GM23248 (cell line): ENCODE results near the gene PTBP1. TPM values are rescaled to one million over a fixed set of nuclear protein-coding genes. Genes with fewer than 3 reads are reported as not detected.

Experiments
- DNase-seq: peaks from one replicate; pipeline ENCODE4 v3.0.0-alpha.2; 2015
- H2AFZ ChIP-seq: fragments of 200-600 bp; sonication (generic); 2 replicates; pipeline ENCODE4 v1.6.1; 2016; ENCODE audit warnings: antibody characterized with exemption
- H3F3A ChIP-seq: fragments of 200-600 bp; sonication (generic); 2 replicates; pipeline ENCODE4 v1.6.1; 2016; ENCODE audit warnings: mild to moderate bottlenecking, antibody characterized with exemption, mixed run types; ENCODE audit not compliant: insufficient read depth
- H3K27ac ChIP-seq: fragments of 200-600 bp; sonication (generic); 2 replicates; pipeline ENCODE4 v1.5.1; 2016; ENCODE audit warnings: mild to moderate bottlenecking
- H3K27me3 ChIP-seq: fragments of 200-600 bp; sonication (generic); replicated peaks from 2 replicates; pipeline ENCODE4 v1.6.1; 2016; ENCODE audit warnings: mild to moderate bottlenecking; ENCODE audit not compliant: insufficient read depth
- H3K36me3 ChIP-seq: fragments of 200-600 bp; sonication (generic); 2 replicates; pipeline ENCODE4 v1.6.1; 2016; ENCODE audit warnings: low read depth, mild to moderate bottlenecking
- H3K4me1 ChIP-seq: fragments of 200-600 bp; sonication (generic); 2 replicates; pipeline ENCODE4 v1.6.1; 2016; ENCODE audit warnings: mild to moderate bottlenecking; ENCODE audit not compliant: insufficient read depth
- H3K4me2 ChIP-seq: fragments of 200-600 bp; sonication (generic); one replicate; pipeline ENCODE4 v1.6.1; 2016; ENCODE audit warnings: mild to moderate bottlenecking; ENCODE audit not compliant: unreplicated experiment
- H3K4me3 ChIP-seq: fragments of 200-600 bp; sonication (generic); 2 replicates; pipeline ENCODE4 v1.5.1; 2016; ENCODE audit warnings: mild to moderate bottlenecking
- H3K79me2 ChIP-seq: fragments of 200-600 bp; sonication (generic); 2 replicates; pipeline ENCODE4 v1.6.1; 2016; ENCODE audit warnings: mild to moderate bottlenecking; ENCODE audit not compliant: insufficient read depth
- H3K9ac ChIP-seq: fragments of 200-600 bp; sonication (generic); 2 replicates; pipeline ENCODE4 v1.6.1; 2016; ENCODE audit warnings: mild to moderate bottlenecking
- H3K9me2 ChIP-seq: fragments of 200-600 bp; sonication (generic); 2 replicates; pipeline ENCODE4 v1.6.1; 2016; ENCODE audit warnings: mixed run types, mild to moderate bottlenecking, moderate library complexity; ENCODE audit not compliant: insufficient read depth
- H3K9me3 ChIP-seq: fragments of 200-600 bp; sonication (generic); one replicate; pipeline ENCODE4 v1.6.1; 2017; ENCODE audit warnings: low read depth
- H4K20me1 ChIP-seq: fragments of 200-600 bp; sonication (generic); 2 replicates; pipeline ENCODE4 v1.6.0; 2016; ENCODE audit not compliant: insufficient read depth
- EZH2 ChIP-seq: fragments of 200-600 bp; sonication (generic); IDR thresholded peaks from 2 replicates; pipeline ENCODE4 v1.6.1; 2018; ENCODE audit warnings: antibody characterized with exemption, mild to moderate bottlenecking; ENCODE audit not compliant: insufficient read depth, poor library complexity, severe bottlenecking
- EZH2phosphoT487 ChIP-seq: fragments of 200-600 bp; sonication (generic); IDR thresholded peaks from 2 replicates; pipeline ENCODE4 v1.6.1; 2018; ENCODE audit warnings: antibody characterized with exemption, moderate library complexity, mild to moderate bottlenecking, low read depth; ENCODE audit not compliant: insufficient read depth
- WGBS, 2 experiments: methylation state at CpG; one replicate each; pipeline ENCODE4 v1.1.6; 2015 to 2017; ENCODE audit warnings: low lambda C conversion rate in 2 of 2, low coverage in 1 of 2; ENCODE audit errors: missing lambda C conversion rate in 2 of 2; 5-methylcytosine and 5-hydroxymethylcytosine counted together
- in situ Hi-C: fragments of 300-500 bp; cut with MboI; formaldehyde crosslinking; loops from 2 replicates; pipeline ENCODE4 v1.15.0; 2020
- polyA plus RNA-seq: library from polyadenylated mRNA; unstranded; fragments of >200 nt; fragmentation: Nextera tagmentation; extraction: Ambion mirVana; gene quantifications from 2 replicates; pipeline ENCODE4 v1.2.1, GENCODE V29; 2016
- total RNA-seq: library from RNA; depleted of rRNA; stranded (reverse); fragments of >200 nt; shearing (Covaris generic); gene quantifications from 2 replicates; pipeline ENCODE4 v1.2.3, GENCODE V29; 2014

The PTBP1 gene
- total and polyA plus RNA-seq, 2 experiments from 2014 or later: 160 to 175 TPM

DNA sequence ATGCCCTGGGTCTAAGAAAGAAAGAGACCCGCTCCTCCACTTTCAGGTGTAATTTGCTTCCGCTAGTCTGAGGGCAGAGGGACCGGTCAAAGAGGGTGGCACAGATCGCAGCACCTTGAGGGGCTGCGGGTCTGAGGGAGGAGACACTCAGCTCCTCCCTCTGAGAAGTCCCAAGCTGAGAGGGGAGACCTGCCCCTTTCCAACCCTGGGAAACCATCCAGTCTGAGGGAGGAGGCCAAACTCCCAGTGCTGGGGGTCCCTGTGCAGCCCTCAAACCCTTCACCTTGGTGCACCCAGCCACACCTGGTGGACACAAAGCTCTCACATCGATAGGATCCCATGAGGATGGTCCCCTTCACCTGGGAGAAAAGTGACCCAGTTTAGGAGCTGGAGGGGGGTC lies 33.4 kb upstream of the PTBP1 start:
- TF ChIP-seq EZH2phosphoT487 (no peak), EZH2 (no peak)
- DNase-seq: no peak
- no peaks in the 10 kb centered on the region for H3K9me2 ChIP-seq
- H2AFZ ChIP-seq: no peak overlapping the region
- WGBS, 2 experiments: 88% methylated on average over 6 of the region's 6 CpGs
- H3K36me3 ChIP-seq: no peaks in the 10 kb centered on the region
- no peak overlapping the region for H3K4me3 ChIP-seq
- H3K4me2 ChIP-seq: no peak overlapping the region
- no peaks in the 10 kb centered on the region for H3K27me3 ChIP-seq
- H3F3A ChIP-seq: peaks cover 11% of the 10 kb centered on the region; the same call in 1 of the 2 replicates
- H4K20me1 ChIP-seq: no peaks in the 10 kb centered on the region
- H3K9ac ChIP-seq: no peak overlapping the region
- in situ Hi-C loops: no loop called here
- no peaks in the 10 kb centered on the region for H3K9me3 ChIP-seq
- H3K4me1 ChIP-seq: 0 out of 2 replicates have a peak, but pooled peaks cover 4% of the 10 kb centered on the region
- no peaks in the 10 kb centered on the region for H3K79me2 ChIP-seq
- no peak overlapping the region for H3K27ac ChIP-seq

DNA sequence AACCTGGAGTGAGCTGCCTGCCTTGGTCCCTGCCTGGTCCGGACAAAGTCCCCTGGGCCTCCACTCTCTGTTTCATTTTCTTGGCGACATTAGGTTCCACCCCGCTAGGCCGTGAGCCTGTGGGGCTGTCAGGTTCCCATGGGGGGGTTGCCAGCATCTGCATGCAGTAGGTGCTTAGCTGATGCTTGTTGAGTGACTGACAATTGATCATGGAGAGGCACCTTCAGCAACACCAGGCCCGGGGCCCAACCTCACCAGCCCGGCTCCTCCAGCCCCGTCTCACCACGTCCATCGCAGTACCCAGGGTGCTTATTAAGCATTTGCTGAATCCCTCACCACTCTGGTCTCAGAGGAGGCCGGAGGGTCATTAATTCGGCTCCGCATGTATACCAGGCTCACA lies 33.0 kb upstream of the PTBP1 start:
- Histone ChIP-seq H4K20me1 (no peaks in the 10 kb centered on the region), H2AFZ (no peak overlapping the region), H3K9me2 (no peaks in the 10 kb centered on the region), H3K79me2 (no peaks in the 10 kb centered on the region), H3K27ac (no peak overlapping the region), H3K4me2 (no peak overlapping the region), H3K4me3 (no peak overlapping the region), H3K27me3 (no peaks in the 10 kb centered on the region), H3F3A (peaks cover 11% of the 10 kb centered on the region; the same call in 1 of the 2 replicates), H3K4me1 (0 out of 2 replicates have a peak, but pooled peaks cover 5% of the 10 kb centered on the region), H3K9me3 (no peaks in the 10 kb centered on the region), H3K36me3 (no peaks in the 10 kb centered on the region), H3K9ac (no peak overlapping the region)
- in situ Hi-C loops: no loop called here
- WGBS, 2 experiments: 83 to 88% methylated on average over 12 of the region's 12 CpGs
- DNase-seq: no peak
- TF ChIP-seq EZH2: no peak

DNA sequence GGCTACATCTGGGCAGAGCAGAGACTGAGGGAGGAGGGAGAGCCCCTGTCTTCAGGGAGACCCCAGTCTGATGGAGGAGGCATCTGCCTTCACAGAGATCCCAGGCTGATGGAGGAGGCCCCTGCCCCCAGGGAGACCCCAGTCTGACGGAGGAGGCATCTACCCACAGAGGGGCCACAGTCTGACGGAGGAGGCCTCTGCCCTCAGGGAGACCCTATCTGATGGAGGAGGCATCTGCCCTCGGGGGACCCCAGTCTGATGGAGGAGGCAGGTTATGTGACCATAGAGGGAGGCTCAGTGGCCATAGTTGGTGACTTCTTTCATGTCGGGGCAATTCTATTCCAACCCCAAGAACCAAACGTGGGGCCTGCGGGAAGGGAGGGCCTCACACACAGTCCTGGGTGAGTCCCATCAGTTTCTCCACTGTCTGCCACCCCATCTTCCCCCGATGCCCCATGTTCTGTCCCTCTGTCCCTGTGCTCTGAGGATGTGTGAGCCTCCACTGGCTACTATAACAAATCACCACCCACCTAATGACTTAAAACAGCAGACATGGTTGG lies 32.0 kb upstream of the PTBP1 start:
- 0 out of 2 replicates have a peak, but pooled peaks cover 5% of the 10 kb centered on the region for H3K4me1 ChIP-seq
- in situ Hi-C loops: no loop called here

DNA sequence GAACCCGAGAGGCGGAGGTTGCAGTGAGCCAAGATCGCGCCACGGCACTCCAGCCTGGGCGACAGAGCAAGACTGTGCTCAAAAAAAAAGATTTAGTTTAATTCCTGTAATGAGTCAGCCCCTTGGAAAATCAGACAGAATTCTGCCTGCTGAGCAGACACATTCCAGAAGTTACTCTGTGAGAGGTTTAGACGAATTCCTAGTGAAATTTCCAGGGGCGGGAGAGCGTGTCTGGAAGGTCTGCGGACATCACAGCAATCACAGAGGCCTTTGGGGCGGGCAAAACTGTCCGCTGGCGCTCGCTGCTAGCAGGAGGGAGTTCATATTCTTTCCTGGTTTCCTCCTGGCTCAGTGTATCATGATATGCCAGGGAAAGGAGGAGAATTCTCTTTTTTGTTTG lies 28.8 kb upstream of the PTBP1 start:
- Histone ChIP-seq H4K20me1 (no peaks in the 10 kb centered on the region), H3K4me3 (peak overlapping the region; percentile 53), H2AFZ (peak overlapping the region; percentile 83), H3K27me3 (no peaks in the 10 kb centered on the region), H3K4me2 (peak overlapping the region; percentile 57), H3K9ac (peak overlapping the region; percentile 45), H3K79me2 (no peaks in the 10 kb centered on the region), H3K9me3 (no peaks in the 10 kb centered on the region), H3K9me2 (no peaks in the 10 kb centered on the region), H3K27ac (peak overlapping the region; percentile 51), H3K36me3 (no peaks in the 10 kb centered on the region), H3F3A (peaks cover 11% of the 10 kb centered on the region; the same call in 1 of the 2 replicates), H3K4me1 (0 out of 2 replicates have a peak, but pooled peaks cover 5% of the 10 kb centered on the region)
- peak; percentile 91 for DNase-seq
- WGBS, 2 experiments: 3% methylated on average over 14 of the region's 14 CpGs
- in situ Hi-C loops: no loop called here
- TF ChIP-seq EZH2phosphoT487 (no peak), EZH2 (no peak)

More for the DNA sequence above, 32.0 kb upstream of the PTBP1 start:
- Histone ChIP-seq H3K27ac (no peak overlapping the region), H3K9me3 (no peaks in the 10 kb centered on the region), H4K20me1 (no peaks in the 10 kb centered on the region), H3K4me3 (no peak overlapping the region), H3K9ac (no peak overlapping the region), H2AFZ (no peak overlapping the region), H3K9me2 (no peaks in the 10 kb centered on the region), H3K27me3 (no peaks in the 10 kb centered on the region), H3K79me2 (no peaks in the 10 kb centered on the region), H3K4me2 (no peak overlapping the region), H3K36me3 (no peaks in the 10 kb centered on the region), H3F3A (peaks cover 11% of the 10 kb centered on the region; the same call in 1 of the 2 replicates)
- WGBS, 2 experiments: 70 to 73% methylated on average over 6 to 7 of the region's 7 CpGs
- TF ChIP-seq EZH2: no peak
- no peak for TF ChIP-seq EZH2phosphoT487
- DNase-seq: no peak
